Activated T-cell treated with anti-CD3 and anti-CD28 coated beads for 48 hours (primary cell): Measurements from ENCODE around the gene CYP2C9.
"Not testable (repeated sequence)": the region's sequence is repeated elsewhere in the genome, so short reads cannot be mapped to it uniquely, and the experiment has no call there.

ENCODE experiments used
- DNase-seq: peaks from one replicate; pipeline ENCODE4 v3.0.0-alpha.2; 2020; ENCODE audit warnings: low read depth

CYP2C9 gene

GRCh38 chr10:94938383-94938782 is at the start of gene CYP2C9:
Gene CYP2C9 (plus strand): TSS chr10:94938658. CDS start chr10:94938683, 25 bp downstream.
- DNase-seq: no peak

DNA sequence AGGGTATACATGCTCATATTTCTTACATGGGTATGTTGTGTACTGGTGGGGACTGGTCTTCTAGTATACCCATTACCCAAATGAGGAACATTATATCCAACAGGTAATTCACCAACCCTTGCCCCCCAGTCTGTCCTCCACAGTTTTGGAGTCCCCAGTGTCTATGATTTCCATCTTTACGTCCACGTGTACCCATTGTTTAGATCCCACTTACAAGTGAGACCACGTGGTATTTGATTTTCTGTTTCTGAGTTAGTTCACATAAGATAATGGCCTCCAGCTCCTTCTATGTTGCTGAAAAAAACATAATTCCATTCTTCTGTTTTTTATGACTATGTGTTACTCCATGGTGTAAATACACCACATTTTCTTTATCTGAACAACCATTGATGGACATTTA is 49.3 kb upstream of the CYP2C9 start:
- DNase-seq: no peak

GRCh38 chr10:94890264-94891022 is 48.0 kb upstream of the CYP2C9 start:
- DNase-seq: no peak

DNA sequence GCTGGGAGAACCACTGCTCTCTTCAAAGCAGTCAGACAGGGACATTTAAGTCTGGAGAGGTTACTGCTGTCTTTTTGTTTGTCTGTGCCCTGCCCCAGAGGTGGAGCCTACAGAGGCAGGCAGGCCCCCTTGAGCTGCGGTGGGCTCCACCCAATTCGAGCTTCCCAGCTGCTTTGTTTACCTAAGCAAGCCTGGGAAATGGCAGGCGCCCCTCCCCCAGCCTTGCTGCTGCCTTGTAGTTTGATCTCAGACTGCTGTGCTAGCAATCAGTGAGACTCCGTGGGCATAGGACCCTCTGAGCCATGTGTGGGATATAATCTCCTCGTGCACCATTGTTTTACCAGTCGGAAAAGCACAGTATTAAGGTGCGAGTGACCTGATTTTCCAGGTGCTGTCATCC is 40.0 kb upstream of the CYP2C9 start:
- not testable (repeated sequence) for DNase-seq

DNA sequence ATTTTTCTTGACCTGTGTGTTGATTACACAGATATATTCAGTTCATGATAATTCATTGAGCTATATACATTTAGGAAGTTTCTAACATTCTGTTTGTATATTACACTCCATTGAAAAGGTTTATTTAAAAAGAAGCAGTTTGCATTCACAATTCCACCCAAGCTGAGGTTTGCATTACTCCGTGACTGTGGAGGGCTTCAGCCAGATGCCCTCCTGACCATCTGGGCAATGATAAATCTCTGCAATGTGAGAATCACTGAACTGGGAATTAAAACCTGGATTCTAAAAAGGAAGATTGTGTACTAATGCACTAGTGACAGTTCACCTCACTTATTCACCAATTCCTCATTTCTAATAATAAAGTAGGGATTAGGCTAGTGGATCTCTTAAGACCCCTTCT is 36.4 kb upstream of the CYP2C9 start:
- no peak for DNase-seq

DNA sequence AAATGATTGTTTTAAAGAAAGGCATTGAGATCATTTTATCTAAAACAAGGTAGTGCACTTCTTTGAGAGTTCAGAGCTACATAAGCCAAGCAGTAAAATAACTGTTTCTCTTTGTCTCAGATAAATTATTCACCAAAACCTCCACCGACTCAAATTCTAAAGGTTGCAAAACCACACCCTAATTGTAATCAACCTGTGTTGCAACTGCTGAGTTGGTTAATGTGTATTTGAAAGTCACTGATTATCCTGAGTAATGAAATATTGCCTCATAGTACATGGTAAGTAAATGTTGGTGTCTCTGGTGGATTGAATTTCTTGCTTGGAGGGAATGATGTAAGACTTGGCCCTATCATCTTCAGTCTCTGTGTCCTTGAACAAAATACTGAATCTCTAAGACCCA is 35.9 kb upstream of the CYP2C9 start:
- no peak for DNase-seq

- not testable (repeated sequence) for DNase-seq
Observed at GRCh38 chr10:94904506-94905148, 33.8 kb upstream of the CYP2C9 start.

DNA sequence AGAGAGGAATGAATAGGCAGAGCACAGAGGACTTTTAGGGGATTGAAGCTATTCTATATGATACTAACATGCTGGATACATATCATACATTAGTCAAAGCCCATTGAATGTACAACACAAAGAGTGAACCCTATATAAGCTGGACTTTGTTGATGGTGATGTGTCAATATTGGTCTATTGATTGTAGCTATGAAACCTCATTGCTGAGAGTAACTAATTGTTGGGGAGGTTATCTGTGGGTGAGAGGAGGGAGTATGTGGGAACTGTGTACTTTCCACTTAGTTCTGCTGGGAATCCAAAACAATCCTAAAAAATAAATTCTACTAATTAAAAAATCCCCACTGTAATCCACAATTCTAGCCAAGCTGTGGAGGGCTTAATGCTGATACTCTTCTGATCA is 22.0 kb upstream of the CYP2C9 start:
- no peak for DNase-seq

DNA sequence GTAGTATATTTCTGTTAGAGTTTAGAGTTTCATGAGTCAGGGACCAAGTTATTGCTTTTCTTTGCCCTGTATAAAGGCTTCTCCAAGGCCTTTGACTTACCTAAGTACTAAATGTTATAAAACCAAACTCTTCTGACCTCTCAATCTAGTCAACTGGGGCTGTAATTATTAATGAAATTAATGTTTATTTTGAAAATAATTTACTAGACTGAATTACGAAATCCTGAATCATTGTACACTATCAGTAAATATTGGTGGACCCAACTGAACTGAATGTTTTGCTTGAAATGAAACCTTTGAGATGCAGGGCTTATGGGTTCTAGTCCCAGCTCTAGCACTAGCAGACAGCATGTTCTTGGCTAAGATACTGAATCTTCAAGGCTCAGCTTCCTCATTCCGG is 1.7 kb upstream of the CYP2C9 start:
- no peak for DNase-seq

GRCh38 chr10:94943432-94944103 is 5.1 kb downstream of the CYP2C9 start:
- DNase-seq: not testable (repeated sequence)

- DNase-seq: not testable (repeated sequence)
Observed at GRCh38 chr10:94946181-94946580, 7.7 kb downstream of the CYP2C9 start.

GRCh38 chr10:94963901-94964300 is 25.4 kb downstream of the CYP2C9 start:
- DNase-seq: no peak

- DNase-seq: no peak
Observed at GRCh38 chr10:94983555-94983954, 45.1 kb downstream of the CYP2C9 start.

DNA sequence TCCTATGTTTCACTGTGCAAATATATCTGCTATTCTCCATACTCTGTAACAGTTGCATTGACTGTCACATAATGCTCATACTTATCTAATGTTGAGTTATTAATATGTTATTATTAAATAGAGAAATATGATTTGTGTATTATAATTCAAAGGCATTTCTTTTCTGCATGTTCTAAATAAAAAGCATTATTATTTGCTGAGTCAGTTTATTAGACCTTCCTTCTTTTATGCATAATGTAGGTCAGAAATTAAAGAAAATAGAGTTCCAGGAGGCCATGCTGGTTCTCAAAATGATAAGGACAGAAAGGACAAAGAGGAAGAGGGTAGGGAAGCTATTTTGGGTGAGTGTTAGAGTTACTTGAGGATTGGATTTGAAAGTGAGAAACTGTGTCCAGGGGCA is 50.7 kb downstream of the CYP2C9 start:
- DNase-seq: no peak

DNA sequence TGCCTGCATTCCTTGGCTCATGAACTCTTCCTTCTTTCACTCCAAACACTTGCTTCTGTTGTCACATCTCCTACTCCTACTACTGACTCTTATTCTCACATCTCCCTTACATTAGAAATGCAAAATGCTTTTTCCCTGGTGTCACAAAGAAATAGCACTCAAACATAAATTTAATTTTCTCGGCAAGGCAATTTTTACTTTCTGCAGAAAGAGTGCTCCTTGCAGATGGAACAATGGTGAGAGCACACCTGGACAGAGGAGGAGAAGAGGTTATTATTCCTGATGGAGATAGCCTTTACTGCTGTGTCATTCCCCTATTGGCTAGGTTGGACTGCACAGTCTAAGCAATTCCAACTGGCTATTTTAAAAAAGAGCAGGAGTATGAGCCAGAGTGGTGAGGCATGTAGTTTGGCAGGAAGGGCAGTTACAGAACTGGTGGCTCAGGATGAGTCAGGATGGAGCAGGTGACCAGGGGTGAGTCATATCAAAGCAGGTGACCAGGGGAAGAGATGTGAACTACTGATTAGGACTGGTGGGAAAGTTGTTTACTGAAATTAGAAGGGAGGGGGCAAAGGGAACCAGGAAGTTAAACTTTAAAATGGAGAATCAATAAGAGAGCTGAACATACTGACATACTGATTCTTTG is 52.9 kb downstream of the CYP2C9 start:
- no peak for DNase-seq

GRCh38 chr10:94992811-94993210 is 54.4 kb downstream of the CYP2C9 start:
- no peak for DNase-seq

GRCh38 chr10:94997741-94998174 is 59.3 kb downstream of the CYP2C9 start:
- DNase-seq: no peak

- DNase-seq: no peak
Observed at GRCh38 chr10:95026461-95026860, 88.0 kb downstream of the CYP2C9 start.

- no peak for DNase-seq
Observed at GRCh38 chr10:95031656-95032055, 93.2 kb downstream of the CYP2C9 start.

DNA sequence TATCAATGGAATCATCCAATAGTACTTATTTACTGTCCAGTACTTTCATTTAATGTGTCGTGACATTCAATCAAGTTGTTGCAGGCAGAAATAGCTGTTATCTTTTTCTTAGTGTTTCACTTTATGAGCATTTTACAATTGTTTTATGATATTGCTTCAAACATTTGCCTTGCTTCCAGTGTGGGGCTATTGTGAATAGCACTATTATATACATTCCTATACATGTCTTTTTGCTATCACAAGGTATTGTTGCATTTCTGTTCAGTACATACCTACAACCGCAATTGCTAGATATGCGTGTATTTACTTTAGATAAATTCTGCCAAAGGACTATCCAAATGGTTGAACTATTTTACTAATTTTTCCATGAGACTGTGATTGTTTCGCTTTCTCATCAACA is 95.9 kb downstream of the CYP2C9 start:
- no peak for DNase-seq

DNA sequence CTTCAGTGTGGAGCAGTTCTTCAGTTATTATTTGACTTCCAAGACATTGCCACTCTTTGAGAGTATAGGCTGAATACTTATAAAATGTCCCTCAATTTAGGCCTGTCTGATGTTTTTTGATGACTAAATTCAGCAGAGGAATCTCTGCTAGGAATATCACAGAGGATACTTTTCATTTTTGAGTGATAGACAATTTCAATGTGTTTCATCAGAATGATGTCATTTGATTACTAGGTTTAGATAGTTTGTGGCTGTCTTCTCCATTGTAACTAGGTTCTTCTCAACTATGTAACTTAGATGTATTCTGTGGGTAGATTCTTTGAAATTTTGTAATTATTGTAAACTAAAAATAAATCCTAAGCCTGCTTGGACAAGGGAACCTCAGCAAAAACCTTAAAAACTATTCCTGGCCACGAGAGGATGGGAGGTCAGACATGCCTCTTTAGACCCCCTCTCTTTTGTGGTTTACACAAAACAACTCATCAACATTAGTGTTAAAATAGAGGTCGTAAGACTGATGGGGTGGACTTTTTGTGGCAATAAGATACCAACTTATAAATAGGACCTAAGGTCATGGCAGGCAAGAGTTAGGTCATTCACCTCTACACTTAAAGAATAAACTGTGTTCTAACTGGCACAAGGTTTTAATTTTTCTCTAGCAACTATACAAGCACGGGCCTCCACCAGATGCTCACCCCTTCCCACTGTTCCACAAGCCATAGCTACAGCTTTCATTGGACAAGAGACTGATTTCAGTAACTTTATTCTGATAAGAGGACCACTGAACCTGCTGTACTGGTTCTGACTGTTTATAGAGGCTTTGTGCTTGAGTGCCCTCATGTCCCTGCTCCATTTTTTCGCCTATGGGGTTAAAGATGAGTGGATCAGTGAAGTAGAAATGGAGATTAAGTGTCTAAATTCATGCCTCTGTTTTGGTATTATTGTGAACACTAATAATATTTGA is 97.2 kb downstream of the CYP2C9 start:
- no peak for DNase-seq
